Chondrocyte (in vitro differentiated cells): ENCODE results near the gene EPB41L2. TPM values are rescaled to one million over a fixed set of nuclear protein-coding genes. Genes with fewer than 3 reads are reported as not detected.

ENCODE experiments used
- DNase-seq: peaks from one replicate; pipeline ENCODE4 v3.0.0; 2021; ENCODE audit warnings: mixed read lengths, low spot score
- H3K27ac Mint-ChIP-seq: one replicate; pipeline ENCODE4 v1.8.0; 2021; ENCODE audit warnings: mild to moderate bottlenecking, moderate library complexity, mixed read lengths; ENCODE audit not compliant: unreplicated experiment
- H3K27me3 Mint-ChIP-seq: 2 replicates; pipeline ENCODE4 v1.8.0; 2021; ENCODE audit warnings: low read depth, mixed read lengths
- H3K36me3 Mint-ChIP-seq: 2 replicates; pipeline ENCODE4 v1.8.0; 2021; ENCODE audit warnings: low read depth, mixed read lengths
- H3K4me1 Mint-ChIP-seq: 2 replicates; pipeline ENCODE4 v1.8.0; 2021; ENCODE audit warnings: low read depth, mild to moderate bottlenecking, mixed read lengths
- H3K4me3 Mint-ChIP-seq: one replicate; pipeline ENCODE4 v1.8.0; 2021; ENCODE audit warnings: mild to moderate bottlenecking, moderate library complexity, mixed read lengths; ENCODE audit not compliant: unreplicated experiment
- H3K9me3 Mint-ChIP-seq: 2 replicates; pipeline ENCODE4 v1.8.0; 2021; ENCODE audit warnings: low read depth, mixed read lengths
- CTCF ChIP-seq: fragments of 200-600 bp; sonication (generic); IDR thresholded peaks from 2 replicates; pipeline ENCODE4 v1.5.0; 2021; ENCODE audit warnings: antibody characterized with exemption, mild to moderate bottlenecking, moderate library complexity
- total RNA-seq: library from RNA; stranded (reverse); gene quantifications from 3 replicates; pipeline ENCODE4 v1.2.1, GENCODE V29; 2021

The EPB41L2 gene
- total RNA-seq, 1 donor from 2014 or later = 65.8 TPM

GRCh38 chr6:131068165-131068564 is 5.1 kb upstream of the EPB41L2 start:
- no peaks in the 10 kb centered on the region for H3K36me3 Mint-ChIP-seq
- no peak overlapping the region for H3K4me3 Mint-ChIP-seq
- no peaks in the 10 kb centered on the region for H3K27me3 Mint-ChIP-seq
- H3K9me3 Mint-ChIP-seq = no peaks in the 10 kb centered on the region
- H3K27ac Mint-ChIP-seq = no peak overlapping the region
- no peak for TF ChIP-seq CTCF
- DNase-seq = no peak
- H3K4me1 Mint-ChIP-seq = peaks cover 8% of the 10 kb centered on the region

- H3K27me3 Mint-ChIP-seq = no peaks in the 10 kb centered on the region
- no peak for DNase-seq
- no peak for TF ChIP-seq CTCF
- H3K27ac Mint-ChIP-seq = no peak overlapping the region
- H3K9me3 Mint-ChIP-seq = no peaks in the 10 kb centered on the region
- H3K4me1 Mint-ChIP-seq = peaks cover 8% of the 10 kb centered on the region
- no peaks in the 10 kb centered on the region for H3K36me3 Mint-ChIP-seq
- no peak overlapping the region for H3K4me3 Mint-ChIP-seq
These were observed 4.5 kb upstream of the EPB41L2 start for GRCh38 chr6:131067521-131067920.

GRCh38 chr6:131065824-131066171 is 2.8 kb upstream of the EPB41L2 start:
- H3K27me3 Mint-ChIP-seq = no peaks in the 10 kb centered on the region
- H3K27ac Mint-ChIP-seq = no peak overlapping the region
- H3K4me3 Mint-ChIP-seq = no peak overlapping the region
- no peak for DNase-seq
- TF ChIP-seq CTCF = no peak
- H3K9me3 Mint-ChIP-seq = no peaks in the 10 kb centered on the region
- peaks cover 22% of the 10 kb centered on the region for H3K4me1 Mint-ChIP-seq
- no peaks in the 10 kb centered on the region for H3K36me3 Mint-ChIP-seq

- Mint-ChIP-seq H3K27ac (no peak overlapping the region), H3K4me3 (no peak overlapping the region), H3K9me3 (no peaks in the 10 kb centered on the region), H3K4me1 (peaks cover 28% of the 10 kb centered on the region), H3K27me3 (no peaks in the 10 kb centered on the region), H3K36me3 (no peaks in the 10 kb centered on the region)
- no peak for TF ChIP-seq CTCF
- DNase-seq = no peak
These were observed 2.2 kb upstream of the EPB41L2 start for GRCh38 chr6:131065112-131065823.

- Mint-ChIP-seq H3K36me3 (no peaks in the 10 kb centered on the region), H3K4me1 (peaks cover 40% of the 10 kb centered on the region), H3K27ac (peak overlapping the region; percentile 73), H3K4me3 (peak overlapping the region; percentile 82), H3K9me3 (no peaks in the 10 kb centered on the region), H3K27me3 (no peaks in the 10 kb centered on the region)
- DNase-seq = no peak
- TF ChIP-seq CTCF = no peak
These were observed 773 bp upstream of the EPB41L2 start for GRCh38 chr6:131063764-131064272.
